Fibroblast of lung (primary cell): ENCODE measurements around the gene RGS1.

Source experiments
- CTCF ChIP-seq, 2 donors: IDR thresholded peaks in 1 of 2; conservative IDR thresholded peaks in 1 of 2; 1 replicate in 1 of 2; 2 replicates in 1 of 2; pipeline ENCODE4 v1.5.1; 2011 to 2012; ENCODE audit warnings: low read length in 2 of 2, control low read depth in 1 of 2, inconsistent platforms in 1 of 2, low read depth in 1 of 2, mild to moderate bottlenecking in 1 of 2
- EZH2 ChIP-seq: IDR thresholded peaks from 2 replicates; pipeline ENCODE4 v1.5.1; 2012; ENCODE audit warnings: low read length, control low read depth, mild to moderate bottlenecking; ENCODE audit errors: missing control alignments

DNA sequence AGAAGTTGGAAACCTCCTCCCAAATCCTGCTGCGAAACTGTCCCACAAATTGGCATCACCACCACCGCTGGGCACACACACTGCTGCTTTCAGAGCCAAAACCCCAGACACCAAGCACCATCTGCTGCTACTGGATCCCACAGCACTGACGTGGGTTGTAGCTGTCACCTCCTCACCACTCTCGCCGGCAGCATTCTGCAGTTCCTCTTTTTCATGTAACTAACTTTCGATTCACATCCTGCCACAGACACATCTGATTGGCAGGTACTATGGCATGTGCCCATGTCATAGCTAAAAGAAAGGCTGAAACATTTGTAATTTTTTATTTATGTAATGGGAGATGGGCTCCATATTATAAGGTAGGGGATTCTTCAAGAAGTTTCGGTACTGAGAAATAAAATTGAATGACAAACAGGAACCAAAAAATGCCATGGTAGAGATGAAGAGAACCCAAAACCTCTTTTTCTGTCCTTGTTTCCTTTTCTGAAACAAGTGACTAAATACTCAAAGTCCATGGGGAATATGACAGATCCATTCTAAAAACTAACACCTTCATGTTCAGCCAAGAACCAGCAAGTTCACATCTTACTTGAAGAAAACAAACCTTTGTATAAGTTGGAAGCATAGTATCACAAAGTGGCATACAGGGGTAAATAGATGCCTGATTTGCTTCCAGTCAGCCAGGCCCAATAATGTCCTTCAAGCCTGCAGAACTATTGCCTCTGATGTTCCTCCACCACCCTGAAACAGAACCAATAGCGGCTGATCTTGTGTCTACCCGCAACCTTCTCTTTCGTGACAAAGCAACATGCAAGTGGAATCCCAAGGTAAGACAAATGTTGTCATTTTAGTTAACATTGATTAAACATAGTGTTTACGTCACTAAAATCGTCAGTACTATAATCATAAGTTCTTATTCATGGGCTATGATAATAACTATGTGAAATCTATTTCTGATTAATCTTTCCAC is 33.8 kb downstream of the RGS1 start:
- TF ChIP-seq CTCF (conservative IDR thresholded peaks at IDR 0.05 in 1 of 2, IDR thresholded peaks at IDR 0.05 in 1 of 2; ENCODE audit: low read depth in 1 of 2, low read length in 2 of 2) (no peak), EZH2 (no peak)
